MM.1S (cell line): ENCODE results near the gene IFT52.

Experiments
- EZH2 ChIP-seq: fragments of 300-600 bp; sonication (generic); optimal IDR thresholded peaks from 2 replicates; pipeline ENCODE3; 2017; ENCODE audit warnings: low read depth, mild to moderate bottlenecking, antibody characterized with exemption, low read length, mixed read lengths
- EZH2phosphoT487 ChIP-seq: fragments of 300-600 bp; sonication (generic); IDR thresholded peaks from 2 replicates; pipeline ENCODE4 v1.6.1; 2018; ENCODE audit warnings: antibody characterized with exemption, low read length
- TF ChIP-seq, protein P1 (sequence below): fragments of 300-600 bp; sonication (generic); IDR thresholded peaks from 2 replicates; pipeline ENCODE4 v1.5.1; 2016; ENCODE audit warnings: antibody characterized with exemption, low read length, mixed read lengths

DNA sequence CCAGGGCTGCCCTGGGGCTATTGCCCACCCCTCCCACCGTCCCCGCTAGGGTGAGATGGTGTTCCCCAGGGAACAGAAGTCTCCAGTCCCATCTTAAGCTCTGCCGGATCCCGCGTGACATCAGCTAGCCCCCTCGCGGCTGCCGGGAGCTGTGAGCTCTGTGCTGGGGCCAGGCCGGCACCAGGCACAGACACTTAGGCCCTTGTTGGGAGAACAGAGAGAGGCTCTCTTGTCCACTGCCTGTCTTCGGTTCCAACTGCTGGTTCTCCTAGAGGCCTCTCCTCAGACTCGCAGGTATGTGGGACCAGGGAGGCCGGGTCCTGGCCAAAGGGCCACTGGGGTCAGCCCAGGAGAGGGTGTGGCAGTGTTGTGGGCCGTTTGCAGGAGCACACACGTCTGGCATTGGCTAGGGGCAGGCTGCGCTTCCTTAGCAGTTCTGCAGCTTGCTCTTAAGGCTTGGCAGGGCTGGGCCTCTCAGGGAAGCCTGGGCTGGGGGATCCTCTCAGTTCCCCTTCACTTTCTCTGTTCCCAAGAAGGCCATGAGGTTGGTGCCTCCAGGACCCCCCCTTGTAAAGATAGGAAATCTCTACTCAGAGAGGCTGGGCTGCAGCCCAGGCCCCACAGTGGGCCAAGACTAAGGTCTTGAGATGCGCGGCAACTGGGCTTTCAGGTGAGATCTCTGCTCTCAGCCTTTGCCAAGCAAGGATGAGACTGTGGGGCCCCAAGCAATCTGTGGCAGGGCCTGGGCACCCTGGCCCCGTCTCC lies 25.6 kb upstream of the IFT52 start:
- TF ChIP-seq, protein P1, sequence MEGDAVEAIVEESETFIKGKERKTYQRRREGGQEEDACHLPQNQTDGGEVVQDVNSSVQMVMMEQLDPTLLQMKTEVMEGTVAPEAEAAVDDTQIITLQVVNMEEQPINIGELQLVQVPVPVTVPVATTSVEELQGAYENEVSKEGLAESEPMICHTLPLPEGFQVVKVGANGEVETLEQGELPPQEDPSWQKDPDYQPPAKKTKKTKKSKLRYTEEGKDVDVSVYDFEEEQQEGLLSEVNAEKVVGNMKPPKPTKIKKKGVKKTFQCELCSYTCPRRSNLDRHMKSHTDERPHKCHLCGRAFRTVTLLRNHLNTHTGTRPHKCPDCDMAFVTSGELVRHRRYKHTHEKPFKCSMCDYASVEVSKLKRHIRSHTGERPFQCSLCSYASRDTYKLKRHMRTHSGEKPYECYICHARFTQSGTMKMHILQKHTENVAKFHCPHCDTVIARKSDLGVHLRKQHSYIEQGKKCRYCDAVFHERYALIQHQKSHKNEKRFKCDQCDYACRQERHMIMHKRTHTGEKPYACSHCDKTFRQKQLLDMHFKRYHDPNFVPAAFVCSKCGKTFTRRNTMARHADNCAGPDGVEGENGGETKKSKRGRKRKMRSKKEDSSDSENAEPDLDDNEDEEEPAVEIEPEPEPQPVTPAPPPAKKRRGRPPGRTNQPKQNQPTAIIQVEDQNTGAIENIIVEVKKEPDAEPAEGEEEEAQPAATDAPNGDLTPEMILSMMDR, result no peak
- TF ChIP-seq EZH2 (no peak), EZH2phosphoT487 (no peak)
